ENCODE results near the gene RACK1.

- peak; percentile 58 for TF ChIP-seq YY1 (IDR thresholded peaks at IDR 0.05; ENCODE audit: insufficient read depth, insufficient read length)
- TF ChIP-seq ZNF274 (IDR thresholded peaks at IDR 0.05; ENCODE audit: low read depth, low read length), result no peak
Measured at GRCh38 chr5:181281077-181281983, 37.6 kb upstream of the RACK1 start.
